Myocyte (in vitro differentiated cells): ENCODE results near the gene PRRC2B. TPM values are rescaled to one million over a fixed set of nuclear protein-coding genes. Genes with fewer than 3 reads are reported as not detected.

ENCODE experiments used
- DNase-seq: peaks from one replicate; pipeline ENCODE4 v3.0.0-alpha.2; 2012; ENCODE audit warnings: low read depth
- total RNA-seq: library from RNA; depleted of rRNA; stranded (reverse); fragments of >200 nt; gene quantifications from 2 replicates; pipeline ENCODE4 v1.2.3, GENCODE V29; 2014

Gene PRRC2B
- total RNA-seq, 1 donor from 2014 or later, result 83.5 TPM

GRCh38 chr9:131482343-131483006 lies 88.6 kb downstream of the PRRC2B start:
- DNase-seq, result no peak

- DNase-seq, result peak; percentile 21
Measured at GRCh38 chr9:131483319-131484050, 89.6 kb downstream of the PRRC2B start.

DNA sequence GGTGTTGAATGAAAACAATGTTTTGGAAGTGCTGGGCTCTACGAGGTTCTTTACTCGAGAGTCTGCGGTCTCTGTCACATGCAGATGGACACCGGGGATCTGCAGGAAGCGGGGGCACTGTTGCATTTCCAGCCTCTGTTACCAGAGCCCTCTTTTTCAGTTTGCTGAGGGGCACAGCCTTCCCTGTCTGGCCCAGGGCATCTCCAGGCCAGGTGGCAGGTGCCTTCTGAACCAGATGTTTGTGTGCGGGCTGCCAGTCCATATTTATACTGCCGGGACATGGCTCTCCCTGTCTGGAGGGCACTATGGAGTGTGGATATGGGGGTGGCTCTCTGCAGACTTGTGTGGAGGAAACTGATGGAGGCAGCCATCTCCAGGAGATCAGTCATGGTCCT lies 90.2 kb downstream of the PRRC2B start:
- no peak for DNase-seq

- DNase-seq, result no peak
Measured at GRCh38 chr9:131484560-131485185, 90.8 kb downstream of the PRRC2B start.

DNA sequence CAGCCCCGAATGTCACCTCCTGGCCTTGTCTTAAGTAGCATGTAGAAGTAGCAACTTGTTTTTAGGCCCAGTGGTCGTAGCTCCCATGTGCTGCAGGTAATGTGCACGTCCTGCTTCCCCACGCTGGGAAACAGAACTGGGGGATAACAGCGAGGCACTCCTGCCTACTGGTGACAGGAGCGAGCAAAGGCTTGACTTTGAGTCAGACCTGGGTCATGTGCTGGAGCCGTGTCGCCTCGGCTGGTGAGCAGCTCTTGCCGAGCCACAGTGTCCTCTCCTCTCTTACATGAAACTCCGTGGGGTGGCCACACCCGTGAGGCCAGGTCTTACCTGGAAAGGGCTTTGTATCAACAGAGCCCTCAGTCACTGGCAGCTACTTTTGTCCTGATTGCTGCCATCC lies 91.3 kb downstream of the PRRC2B start:
- no peak for DNase-seq

DNA sequence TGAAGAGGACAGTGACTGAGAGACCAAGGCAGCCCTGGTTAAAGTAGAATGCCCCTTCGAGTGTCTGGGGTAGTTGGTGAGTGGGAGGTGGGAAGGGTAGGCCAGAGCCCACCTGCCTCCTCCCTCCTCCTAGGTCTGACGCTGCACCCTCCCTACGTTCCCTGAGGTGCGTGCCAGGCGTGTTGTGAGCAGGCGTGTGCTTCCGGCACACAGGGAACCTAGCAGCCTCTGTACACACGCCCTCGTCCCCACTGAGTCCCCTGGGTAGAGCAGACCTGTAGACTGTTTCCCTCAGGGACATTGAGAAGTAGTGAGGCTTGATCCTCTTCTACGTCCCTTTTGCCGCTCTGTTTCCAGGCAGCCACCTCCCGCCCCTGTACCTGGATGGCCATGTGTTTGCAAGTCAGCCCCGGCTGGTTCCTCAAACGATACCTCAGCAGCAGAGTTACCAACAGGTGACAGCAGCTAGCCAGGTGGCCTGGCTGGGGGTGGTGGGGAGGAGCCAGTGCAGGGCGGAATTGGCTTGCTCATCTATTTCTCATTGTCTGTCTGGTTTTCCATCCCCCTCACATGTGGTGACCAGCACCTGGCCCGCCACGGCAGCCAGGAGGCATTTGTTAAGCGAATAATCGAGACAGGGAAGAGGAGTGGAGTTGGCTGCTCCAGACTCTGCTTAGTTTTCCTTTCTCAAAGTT lies 92.0 kb downstream of the PRRC2B start:
- DNase-seq, result no peak

GRCh38 chr9:131487001-131487400 lies 93.1 kb downstream of the PRRC2B start:
- no peak for DNase-seq

- peak; percentile 26 for DNase-seq
Measured at GRCh38 chr9:131487621-131488031, 93.7 kb downstream of the PRRC2B start.

GRCh38 chr9:131490514-131490913 lies 96.6 kb downstream of the PRRC2B start:
- DNase-seq, result no peak

DNA sequence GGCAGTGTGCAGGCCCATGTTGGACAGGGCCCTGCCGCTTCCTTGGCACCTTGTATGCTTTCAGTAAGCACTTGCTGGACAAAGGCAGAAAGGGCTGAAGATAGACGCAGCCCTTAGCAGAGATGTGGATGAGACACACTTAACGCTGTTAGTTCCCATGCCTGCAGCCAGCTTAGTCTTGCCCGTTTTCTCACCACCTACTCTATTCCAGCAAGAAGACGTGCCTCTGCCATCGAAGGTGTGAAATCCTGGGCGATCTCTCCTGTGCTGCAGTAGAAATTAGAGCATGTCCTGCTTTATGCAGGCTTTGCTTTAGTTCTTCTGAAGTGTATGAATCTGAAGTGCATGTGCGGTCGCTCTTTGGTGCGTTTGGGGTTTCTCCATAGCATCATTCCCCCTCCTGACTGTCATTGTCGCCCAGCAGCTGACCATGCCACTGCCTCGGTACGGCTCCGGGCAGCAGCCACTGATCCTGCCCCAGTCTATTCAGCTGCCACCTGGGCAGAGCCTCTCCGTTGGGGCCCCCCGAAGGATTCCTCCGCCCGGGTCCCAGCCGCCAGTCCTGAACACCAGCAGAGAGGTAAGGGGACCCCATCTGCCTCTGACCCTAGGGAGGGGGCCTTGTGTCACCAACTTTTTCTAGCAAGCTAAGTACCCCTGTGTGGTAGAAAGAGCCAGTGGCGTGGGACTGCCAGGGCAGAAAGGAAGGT lies 97.3 kb downstream of the PRRC2B start:
- no peak for DNase-seq

GRCh38 chr9:131492070-131492469 lies 98.2 kb downstream of the PRRC2B start:
- peak; percentile 31 for DNase-seq

GRCh38 chr9:131494296-131494870 lies 100.5 kb downstream of the PRRC2B start:
- DNase-seq, result no peak

DNA sequence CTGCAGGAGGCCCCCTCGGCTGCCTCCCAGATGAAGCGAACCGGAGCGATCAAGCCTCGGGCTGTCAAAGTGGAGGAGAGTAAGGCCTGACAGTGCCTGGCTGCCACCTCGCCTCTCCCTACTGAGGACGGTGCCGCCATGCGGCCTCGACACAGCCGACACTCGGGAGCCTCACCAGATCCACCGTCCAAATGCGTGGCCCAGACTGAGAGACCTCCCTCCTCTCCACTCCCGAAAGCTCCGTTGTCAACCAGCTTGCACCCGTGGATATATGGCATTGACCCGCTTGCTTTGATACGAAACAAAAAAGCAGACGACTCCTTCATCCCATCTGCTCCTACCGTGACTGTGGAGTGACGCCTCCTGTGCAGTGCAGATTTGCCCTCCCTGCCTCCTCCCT lies 101.9 kb downstream of the PRRC2B start:
- DNase-seq, result no peak

DNA sequence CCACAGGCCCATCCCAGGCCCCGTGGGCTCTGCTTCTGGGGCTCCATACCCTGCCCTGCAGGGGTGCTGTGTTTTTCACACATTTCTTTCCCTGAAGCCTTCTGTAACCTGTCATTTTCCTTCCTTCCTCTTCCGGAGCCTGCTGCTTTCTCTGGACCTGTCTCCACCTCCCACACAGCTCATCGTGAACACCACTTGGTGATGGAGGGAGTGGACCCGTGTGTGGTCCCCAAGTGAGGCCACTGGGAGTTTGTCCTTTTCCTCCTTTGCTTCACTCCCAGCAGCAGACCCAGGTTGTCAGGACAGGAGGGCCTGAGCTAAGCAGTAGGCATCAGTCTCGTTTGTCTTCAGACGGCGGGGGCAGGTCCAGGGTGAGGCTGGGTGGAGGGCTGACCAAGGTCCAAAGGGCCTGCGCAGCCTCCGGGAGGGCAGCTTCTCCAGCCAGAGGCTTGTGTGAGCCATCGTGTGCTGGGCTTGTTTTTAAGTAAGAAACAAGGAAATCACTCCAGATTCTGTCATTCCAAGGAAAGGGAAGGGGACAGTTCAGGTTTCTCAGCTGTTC lies 103.0 kb downstream of the PRRC2B start:
- no peak for DNase-seq

GRCh38 chr9:131499254-131499767 lies 105.4 kb downstream of the PRRC2B start:
- DNase-seq, result no peak

GRCh38 chr9:131500377-131500776 lies 106.5 kb downstream of the PRRC2B start:
- DNase-seq, result no peak

GRCh38 chr9:131500939-131501541 lies 107.2 kb downstream of the PRRC2B start:
- DNase-seq, result peak; percentile 65

DNA sequence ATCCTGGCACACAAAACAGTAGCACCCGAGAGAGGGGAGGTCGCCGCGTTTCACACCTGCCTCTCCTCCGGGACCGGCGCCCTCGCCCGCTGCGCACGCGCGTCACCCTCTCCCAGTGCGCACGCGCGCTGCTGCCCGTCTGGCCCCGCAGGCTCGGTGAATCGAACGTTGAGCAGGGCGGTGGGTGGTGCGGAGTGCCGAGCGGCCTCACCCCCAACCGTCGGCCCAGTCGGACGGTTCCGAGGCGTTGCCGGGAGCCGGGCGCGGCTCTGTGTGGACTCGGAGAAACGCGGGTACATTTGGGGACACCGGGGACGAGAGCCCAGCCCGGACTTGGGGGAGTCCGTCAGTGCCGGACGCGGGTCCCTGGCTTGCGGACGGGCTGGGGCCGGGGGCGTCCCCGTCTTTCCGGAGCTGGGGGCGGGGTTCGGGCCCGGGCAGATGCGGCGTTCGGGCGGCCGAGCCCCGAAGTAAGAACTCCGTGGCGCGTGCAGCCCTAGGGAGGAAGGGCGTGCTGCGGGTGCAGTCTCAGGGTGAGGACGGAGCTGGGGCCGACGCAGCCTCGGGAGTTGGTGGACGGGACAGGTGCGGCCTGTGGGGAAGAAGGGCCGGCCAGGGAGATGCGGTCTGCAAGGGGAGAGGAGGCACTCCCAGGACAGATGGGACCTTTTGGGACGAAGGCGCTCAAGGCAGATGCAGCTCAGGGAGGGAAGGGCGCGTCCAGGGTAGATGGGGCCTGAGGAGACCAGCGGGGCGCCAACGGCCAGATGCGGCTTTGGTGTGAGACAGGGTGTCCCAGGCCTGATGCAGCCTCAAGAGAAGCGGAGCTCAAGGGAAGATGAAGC lies 109.1 kb downstream of the PRRC2B start, which contains the start of gene POMT1:
Gene POMT1, plus strand, starts transcription at position 138 of the 845 bp plus-strand sequence. CDS start 1,301 bp downstream, outside the sequence.
- peak; percentile 91 for DNase-seq
